ENCODE measurements around the gene GZF1.

GZF1 gene

GRCh38 chr20:23420943-23421931, 59.3 kb downstream of the GZF1 start, which contains the start of gene NAPB:
Gene NAPB (minus strand): TSS chr20:23421488. CDS start chr20:23421402, 86 bp downstream.
- DNase-seq, result peak; percentile 94 to 99 (median 96)
- intact Hi-C loops (cut with DNase I), result loop anchor here (1.0 kb wide), 1 partner anchor 60 kb away; no protein-coding TSS in a partner anchor
